Fibroblast of villous mesenchyme (primary cell): ENCODE results near the gene DAND5. TPM values are rescaled to one million over a fixed set of nuclear protein-coding genes. Genes with fewer than 3 reads are reported as not detected.

ENCODE experiments used
- DNase-seq: peaks from one replicate; pipeline ENCODE4 v3.0.0-alpha.2; 2010; ENCODE audit warnings: low read depth
- H3K4me3 ChIP-seq: 2 replicates; pipeline ENCODE4 v1.5.1; 2011; ENCODE audit warnings: low read depth, mild to moderate bottlenecking, low read length
- total RNA-seq: library from RNA; depleted of rRNA; stranded (reverse); fragments of >200 nt; gene quantifications from 2 replicates; pipeline ENCODE4 v1.2.3, GENCODE V29; 2012
- TF ChIP-seq, protein P1 (sequence below): IDR thresholded peaks from 2 replicates; pipeline ENCODE4 v1.5.1; 2012; ENCODE audit warnings: low read depth, mild to moderate bottlenecking, low read length; ENCODE audit not compliant: insufficient read depth

The DAND5 gene
- total RNA-seq, 1 donor = not detected

DNA sequence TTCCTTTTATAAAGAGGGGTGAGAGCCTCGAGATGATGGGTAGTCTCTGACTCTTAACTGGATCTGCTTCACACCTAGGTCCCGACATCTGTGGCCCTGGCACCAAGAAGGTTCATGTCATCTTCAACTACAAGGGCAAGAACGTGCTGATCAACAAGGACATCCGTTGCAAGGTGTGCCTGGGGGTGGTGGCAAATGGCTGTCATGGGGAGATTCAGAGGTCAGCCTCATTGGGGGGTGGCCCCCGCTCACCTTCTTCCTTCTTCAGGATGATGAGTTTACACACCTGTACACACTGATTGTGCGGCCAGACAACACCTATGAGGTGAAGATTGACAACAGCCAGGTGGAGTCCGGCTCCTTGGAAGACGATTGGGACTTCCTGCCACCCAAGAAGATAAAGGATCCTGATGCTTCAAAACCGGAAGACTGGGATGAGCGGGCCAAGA is 29.4 kb upstream of the DAND5 start:
- TF ChIP-seq, protein P1, sequence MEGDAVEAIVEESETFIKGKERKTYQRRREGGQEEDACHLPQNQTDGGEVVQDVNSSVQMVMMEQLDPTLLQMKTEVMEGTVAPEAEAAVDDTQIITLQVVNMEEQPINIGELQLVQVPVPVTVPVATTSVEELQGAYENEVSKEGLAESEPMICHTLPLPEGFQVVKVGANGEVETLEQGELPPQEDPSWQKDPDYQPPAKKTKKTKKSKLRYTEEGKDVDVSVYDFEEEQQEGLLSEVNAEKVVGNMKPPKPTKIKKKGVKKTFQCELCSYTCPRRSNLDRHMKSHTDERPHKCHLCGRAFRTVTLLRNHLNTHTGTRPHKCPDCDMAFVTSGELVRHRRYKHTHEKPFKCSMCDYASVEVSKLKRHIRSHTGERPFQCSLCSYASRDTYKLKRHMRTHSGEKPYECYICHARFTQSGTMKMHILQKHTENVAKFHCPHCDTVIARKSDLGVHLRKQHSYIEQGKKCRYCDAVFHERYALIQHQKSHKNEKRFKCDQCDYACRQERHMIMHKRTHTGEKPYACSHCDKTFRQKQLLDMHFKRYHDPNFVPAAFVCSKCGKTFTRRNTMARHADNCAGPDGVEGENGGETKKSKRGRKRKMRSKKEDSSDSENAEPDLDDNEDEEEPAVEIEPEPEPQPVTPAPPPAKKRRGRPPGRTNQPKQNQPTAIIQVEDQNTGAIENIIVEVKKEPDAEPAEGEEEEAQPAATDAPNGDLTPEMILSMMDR = no peak
- H3K4me3 ChIP-seq = peak overlapping the region; percentile 92
- no peak for DNase-seq

DNA sequence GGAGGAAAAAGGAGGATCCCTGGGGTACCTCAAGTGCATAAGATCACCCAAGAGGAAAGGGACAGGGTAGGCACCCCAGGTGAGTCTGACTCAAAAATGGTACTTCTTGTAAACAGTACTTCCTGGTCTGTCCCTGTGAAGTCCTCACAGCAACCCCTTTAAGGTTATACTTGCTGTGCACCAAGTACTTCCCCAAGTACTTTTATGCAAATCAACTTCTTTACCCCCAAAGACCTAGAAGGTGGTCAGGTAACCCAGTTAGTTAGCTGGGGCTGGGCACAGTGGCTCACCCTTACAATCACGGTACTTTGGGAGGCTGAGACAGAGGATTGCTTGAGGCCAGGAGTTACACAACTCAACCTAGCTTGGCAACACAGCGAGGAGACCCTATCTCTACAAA is 28.5 kb upstream of the DAND5 start:
- TF ChIP-seq, protein P1 = no peak
- H3K4me3 ChIP-seq = peak overlapping the region; percentile 92
- DNase-seq = no peak

DNA sequence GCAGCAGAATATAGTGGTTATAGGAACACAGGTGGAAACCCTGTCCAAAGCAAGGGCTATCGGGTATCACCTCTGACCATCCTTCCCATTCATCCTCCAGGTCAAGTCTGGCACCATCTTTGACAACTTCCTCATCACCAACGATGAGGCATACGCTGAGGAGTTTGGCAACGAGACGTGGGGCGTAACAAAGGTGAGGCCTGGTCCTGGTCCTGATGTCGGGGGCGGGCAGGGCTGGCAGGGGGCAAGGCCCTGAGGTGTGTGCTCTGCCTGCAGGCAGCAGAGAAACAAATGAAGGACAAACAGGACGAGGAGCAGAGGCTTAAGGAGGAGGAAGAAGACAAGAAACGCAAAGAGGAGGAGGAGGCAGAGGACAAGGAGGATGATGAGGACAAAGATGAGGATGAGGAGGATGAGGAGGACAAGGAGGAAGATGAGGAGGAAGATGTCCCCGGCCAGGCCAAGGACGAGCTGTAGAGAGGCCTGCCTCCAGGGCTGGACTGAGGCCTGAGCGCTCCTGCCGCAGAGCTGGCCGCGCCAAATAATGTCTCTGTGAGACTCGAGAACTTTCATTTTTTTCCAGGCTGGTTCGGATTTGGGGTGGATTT is 25.8 kb upstream of the DAND5 start:
- DNase-seq = no peak

DNA sequence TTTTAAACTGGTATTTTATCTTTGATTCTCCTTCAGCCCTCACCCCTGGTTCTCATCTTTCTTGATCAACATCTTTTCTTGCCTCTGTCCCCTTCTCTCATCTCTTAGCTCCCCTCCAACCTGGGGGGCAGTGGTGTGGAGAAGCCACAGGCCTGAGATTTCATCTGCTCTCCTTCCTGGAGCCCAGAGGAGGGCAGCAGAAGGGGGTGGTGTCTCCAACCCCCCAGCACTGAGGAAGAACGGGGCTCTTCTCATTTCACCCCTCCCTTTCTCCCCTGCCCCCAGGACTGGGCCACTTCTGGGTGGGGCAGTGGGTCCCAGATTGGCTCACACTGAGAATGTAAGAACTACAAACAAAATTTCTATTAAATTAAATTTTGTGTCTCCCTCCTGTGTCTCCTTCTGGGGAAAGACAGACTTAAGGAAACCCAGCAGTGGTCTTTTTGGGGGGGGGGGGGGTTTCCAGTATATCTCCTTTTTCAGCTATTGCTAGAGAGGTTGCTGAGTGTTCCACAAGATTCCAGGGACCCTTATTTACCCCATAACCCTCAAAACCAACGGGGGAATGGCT is 25.2 kb upstream of the DAND5 start:
- TF ChIP-seq, protein P1 = no peak
- H3K4me3 ChIP-seq = no peak overlapping the region
- DNase-seq = no peak

More for the DNA sequence above, 25.8 kb upstream of the DAND5 start:
- H3K4me3 ChIP-seq = no peak overlapping the region
- TF ChIP-seq, protein P1 = no peak

DNA sequence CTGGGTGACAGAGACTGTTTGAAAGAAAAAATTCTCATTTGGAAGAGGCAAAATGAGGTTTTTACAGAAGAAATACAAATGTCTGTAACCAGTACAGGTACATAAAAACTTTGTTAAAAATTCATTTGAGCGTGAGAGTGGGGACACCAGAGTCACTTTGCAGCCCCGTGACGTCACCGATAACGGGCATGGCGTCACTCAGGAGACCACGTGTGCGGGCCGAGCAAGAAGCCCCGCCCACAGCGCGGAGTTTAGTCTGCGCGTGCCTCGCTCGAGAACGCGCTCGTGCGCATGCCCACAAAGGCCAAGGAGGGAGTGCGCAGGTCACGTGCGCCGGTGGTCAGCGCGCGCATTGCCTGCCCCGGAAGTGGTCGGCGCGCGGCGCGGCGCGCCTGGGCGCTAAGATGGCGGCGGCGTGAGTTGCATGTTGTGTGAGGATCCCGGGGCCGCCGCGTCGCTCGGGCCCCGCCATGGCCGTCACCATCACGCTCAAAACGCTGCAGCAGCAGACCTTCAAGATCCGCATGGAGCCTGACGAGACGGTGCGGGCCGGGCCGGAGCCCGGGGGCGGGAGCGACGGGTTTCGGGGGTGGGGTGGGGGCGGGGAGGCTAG is 23.8 kb upstream of the DAND5 start, which contains the start of gene RAD23A:
TSS of gene RAD23A (plus strand) at position 384 of the 613 bp plus-strand sequence. CDS start at position 471, 87 bp downstream.
- TF ChIP-seq, protein P1 = no peak
- peak; percentile 99 for DNase-seq
- H3K4me3 ChIP-seq = peak within 1 kb of the TSS; percentile 72

DNA sequence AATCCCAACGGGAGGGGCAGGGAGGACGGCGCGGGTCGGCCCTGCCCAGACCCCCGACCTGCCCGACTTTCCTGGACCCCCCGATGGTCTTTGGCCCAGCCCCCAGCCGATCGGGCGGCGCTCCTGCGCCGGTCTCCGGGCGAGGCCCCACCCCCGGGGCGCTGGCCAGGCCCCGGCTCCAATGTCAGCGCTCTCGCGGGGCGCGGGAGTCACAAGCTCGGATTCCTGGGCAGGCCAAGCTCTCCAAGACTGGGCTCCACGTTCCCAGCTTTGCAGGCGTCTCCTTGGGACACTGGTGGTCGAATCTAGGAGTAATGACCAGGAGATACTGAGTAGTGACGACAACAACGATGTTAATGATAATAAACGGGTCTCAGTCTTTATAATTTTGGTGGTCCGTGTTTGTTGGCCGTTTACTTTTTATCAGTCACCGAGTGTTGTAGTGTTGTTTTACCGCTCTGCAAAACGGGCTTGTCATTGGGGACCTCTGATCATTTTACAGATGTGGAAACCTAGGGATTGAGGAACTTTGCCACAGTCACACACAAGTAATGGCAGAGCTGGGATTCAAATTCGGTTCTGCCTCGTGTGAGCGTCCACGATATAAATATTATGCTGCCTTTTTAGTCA is 23.2 kb upstream of the DAND5 start:
- TF ChIP-seq, protein P1 = no peak
- DNase-seq = peak; percentile 85
- H3K4me3 ChIP-seq = peak overlapping the region; percentile 72
